ENCODE data around the gene FNDC3B.
A peak's percentile ranks its signal among the peaks of the same experiment; 100 is the strongest.
"Not testable (repeated sequence)": the region's sequence is repeated elsewhere in the genome, so short reads cannot be mapped to it uniquely, and the experiment has no call there.

DNA sequence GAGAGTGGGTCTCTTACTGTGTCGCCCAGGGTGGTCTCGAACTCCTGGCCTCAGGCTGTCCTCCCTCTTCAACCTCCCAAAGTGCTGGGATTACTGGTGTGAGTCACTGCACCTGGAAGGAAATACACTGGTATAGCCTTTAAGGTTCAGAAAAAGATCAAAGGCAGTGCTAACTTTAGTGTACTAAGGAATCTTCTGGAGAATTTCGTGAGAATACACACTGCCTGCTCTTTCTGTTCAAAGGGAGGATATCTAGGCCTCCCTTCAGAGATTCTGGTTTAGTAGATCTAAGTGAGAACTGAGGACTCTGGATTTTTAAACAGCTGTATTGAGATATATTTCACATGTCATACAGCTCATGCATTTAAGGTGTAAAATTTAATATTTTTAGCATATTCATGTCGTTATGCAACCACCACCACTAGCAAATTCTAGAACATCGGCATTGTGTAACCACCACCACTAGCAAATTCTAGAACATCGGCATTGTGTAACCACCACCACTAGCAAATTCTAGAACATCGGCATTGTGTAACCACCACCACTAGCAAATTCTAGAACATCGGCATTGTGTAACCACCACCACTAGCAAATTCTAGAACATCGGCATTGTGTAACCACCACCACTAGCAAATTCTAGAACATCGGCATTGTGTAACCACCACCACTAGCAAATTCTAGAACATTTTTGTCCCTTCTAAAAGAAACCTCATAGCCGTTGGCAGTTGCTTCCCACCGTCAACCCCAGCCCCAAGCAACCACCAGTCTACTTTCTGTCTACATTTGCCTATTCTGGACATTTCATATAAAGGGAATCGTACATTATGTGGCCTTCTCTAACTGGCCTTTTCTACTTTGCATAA lies 54.4 kb downstream of the FNDC3B start:
- TF ChIP-seq, protein P1, sequence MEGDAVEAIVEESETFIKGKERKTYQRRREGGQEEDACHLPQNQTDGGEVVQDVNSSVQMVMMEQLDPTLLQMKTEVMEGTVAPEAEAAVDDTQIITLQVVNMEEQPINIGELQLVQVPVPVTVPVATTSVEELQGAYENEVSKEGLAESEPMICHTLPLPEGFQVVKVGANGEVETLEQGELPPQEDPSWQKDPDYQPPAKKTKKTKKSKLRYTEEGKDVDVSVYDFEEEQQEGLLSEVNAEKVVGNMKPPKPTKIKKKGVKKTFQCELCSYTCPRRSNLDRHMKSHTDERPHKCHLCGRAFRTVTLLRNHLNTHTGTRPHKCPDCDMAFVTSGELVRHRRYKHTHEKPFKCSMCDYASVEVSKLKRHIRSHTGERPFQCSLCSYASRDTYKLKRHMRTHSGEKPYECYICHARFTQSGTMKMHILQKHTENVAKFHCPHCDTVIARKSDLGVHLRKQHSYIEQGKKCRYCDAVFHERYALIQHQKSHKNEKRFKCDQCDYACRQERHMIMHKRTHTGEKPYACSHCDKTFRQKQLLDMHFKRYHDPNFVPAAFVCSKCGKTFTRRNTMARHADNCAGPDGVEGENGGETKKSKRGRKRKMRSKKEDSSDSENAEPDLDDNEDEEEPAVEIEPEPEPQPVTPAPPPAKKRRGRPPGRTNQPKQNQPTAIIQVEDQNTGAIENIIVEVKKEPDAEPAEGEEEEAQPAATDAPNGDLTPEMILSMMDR (IDR thresholded peaks at IDR 0.05): not testable (repeated sequence)
- peak; percentile 68; the same call in 1 of the 2 replicates for TF ChIP-seq TCF7L2 (IDR thresholded peaks at IDR 0.05; ENCODE audit: low read depth, low read length)
- not testable (repeated sequence) for TF ChIP-seq POLR2AphosphoS5 (IDR thresholded peaks at IDR 0.05; ENCODE audit: low read depth, low read length)
